ENCODE data around the gene CCN5.

DNA sequence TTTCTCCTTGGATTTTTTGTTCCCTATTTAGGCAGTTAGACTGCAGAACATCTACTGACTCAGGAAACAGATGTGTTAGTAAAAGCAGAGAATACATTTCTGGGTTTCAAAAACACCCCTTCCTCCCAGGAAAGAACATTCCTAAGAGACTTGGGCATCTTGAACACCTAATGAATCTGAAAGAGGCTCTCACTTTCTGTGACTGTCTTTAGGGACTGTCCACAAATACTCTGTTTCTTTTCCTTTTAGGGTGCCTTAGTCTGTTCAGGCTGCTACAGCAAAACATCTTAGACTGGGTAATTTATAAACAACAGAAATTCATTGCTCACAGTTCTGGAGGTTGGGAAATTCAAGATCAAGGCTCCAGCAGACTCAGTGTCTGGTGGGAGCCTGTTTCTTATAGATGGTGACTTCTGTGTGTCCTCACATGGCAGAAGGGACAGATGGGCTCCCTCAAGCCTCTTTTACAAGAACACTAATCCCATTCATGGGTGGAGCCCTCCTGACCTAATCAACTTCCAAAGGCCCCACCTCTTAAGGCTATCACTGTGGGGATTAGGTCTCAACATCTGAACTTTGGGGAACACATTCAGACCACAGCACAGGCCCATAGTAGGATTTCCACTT, 19.4 kb upstream of the CCN5 start:
- TF ChIP-seq, protein P1, sequence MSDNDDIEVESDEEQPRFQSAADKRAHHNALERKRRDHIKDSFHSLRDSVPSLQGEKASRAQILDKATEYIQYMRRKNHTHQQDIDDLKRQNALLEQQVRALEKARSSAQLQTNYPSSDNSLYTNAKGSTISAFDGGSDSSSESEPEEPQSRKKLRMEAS (IDR thresholded peaks at IDR 0.05): no peak
- TF ChIP-seq EP300 (IDR thresholded peaks at IDR 0.05; ENCODE audit: borderline replicate concordance) (no peak), TCF12 (IDR thresholded peaks at IDR 0.05; ENCODE audit: low read depth) (no peak), YY1 (IDR thresholded peaks at IDR 0.05; ENCODE audit: low read depth) (no peak), TEAD4 (IDR thresholded peaks at IDR 0.05) (no peak), CEBPB (IDR thresholded peaks at IDR 0.05) (no peak), TAF1 (IDR thresholded peaks at IDR 0.05; ENCODE audit: low read depth) (no peak), RAD21 (IDR thresholded peaks at IDR 0.05; ENCODE audit: low read depth) (no peak), EGR1 (IDR thresholded peaks at IDR 0.05) (no peak), NFIC (IDR thresholded peaks at IDR 0.05) (no peak), CREB1 (IDR thresholded peaks at IDR 0.05; ENCODE audit: low read depth) (no peak), ZBTB7A (IDR thresholded peaks at IDR 0.05; ENCODE audit: low read depth) (no peak)
- TF ChIP-seq, protein P2, sequence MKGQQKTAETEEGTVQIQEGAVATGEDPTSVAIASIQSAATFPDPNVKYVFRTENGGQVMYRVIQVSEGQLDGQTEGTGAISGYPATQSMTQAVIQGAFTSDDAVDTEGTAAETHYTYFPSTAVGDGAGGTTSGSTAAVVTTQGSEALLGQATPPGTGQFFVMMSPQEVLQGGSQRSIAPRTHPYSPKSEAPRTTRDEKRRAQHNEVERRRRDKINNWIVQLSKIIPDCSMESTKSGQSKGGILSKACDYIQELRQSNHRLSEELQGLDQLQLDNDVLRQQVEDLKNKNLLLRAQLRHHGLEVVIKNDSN (IDR thresholded peaks at IDR 0.05): no peak
- TF ChIP-seq, protein P3, sequence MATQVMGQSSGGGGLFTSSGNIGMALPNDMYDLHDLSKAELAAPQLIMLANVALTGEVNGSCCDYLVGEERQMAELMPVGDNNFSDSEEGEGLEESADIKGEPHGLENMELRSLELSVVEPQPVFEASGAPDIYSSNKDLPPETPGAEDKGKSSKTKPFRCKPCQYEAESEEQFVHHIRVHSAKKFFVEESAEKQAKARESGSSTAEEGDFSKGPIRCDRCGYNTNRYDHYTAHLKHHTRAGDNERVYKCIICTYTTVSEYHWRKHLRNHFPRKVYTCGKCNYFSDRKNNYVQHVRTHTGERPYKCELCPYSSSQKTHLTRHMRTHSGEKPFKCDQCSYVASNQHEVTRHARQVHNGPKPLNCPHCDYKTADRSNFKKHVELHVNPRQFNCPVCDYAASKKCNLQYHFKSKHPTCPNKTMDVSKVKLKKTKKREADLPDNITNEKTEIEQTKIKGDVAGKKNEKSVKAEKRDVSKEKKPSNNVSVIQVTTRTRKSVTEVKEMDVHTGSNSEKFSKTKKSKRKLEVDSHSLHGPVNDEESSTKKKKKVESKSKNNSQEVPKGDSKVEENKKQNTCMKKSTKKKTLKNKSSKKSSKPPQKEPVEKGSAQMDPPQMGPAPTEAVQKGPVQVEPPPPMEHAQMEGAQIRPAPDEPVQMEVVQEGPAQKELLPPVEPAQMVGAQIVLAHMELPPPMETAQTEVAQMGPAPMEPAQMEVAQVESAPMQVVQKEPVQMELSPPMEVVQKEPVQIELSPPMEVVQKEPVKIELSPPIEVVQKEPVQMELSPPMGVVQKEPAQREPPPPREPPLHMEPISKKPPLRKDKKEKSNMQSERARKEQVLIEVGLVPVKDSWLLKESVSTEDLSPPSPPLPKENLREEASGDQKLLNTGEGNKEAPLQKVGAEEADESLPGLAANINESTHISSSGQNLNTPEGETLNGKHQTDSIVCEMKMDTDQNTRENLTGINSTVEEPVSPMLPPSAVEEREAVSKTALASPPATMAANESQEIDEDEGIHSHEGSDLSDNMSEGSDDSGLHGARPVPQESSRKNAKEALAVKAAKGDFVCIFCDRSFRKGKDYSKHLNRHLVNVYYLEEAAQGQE (IDR thresholded peaks at IDR 0.05; ENCODE audit: low read depth): no peak
